IMR-90 (cell line): ENCODE measurements around the gene GSE1. TPM values are rescaled to one million over a fixed set of nuclear protein-coding genes. Genes with fewer than 3 reads are reported as not detected.
A peak's percentile ranks its signal among the peaks of the same experiment; 100 is the strongest.

ENCODE experiments used
- ATAC-seq: fragments of 200-7000 bp; cut with Tn5 transposase; 2 replicates; pipeline ENCODE4 v1.9.1; 2020; ENCODE audit warnings: low read depth, mild to moderate bottlenecking, moderate library complexity
- BruUV-seq: library from RNA; stranded (reverse); fragments of 400-500 nt; replicated peaks from 2 replicates; lab custom pipeline; 2021; lab: Mats Ljungman, UMichigan
- CTCF ChIA-PET: fragments of 300-600 bp; formaldehyde crosslinking; extraction: SDS; loops from one replicate; lab custom pipeline; 2021; ENCODE audit warnings: antibody characterized with exemption; lab: Yijun Ruan, JAX
- POLR2A ChIA-PET: fragments of 300-600 bp; sonication (Branson Sonifier 250); formaldehyde crosslinking; loops from one replicate; lab custom pipeline; 2022; ENCODE audit warnings: antibody characterized with exemption; ENCODE audit not compliant: unreplicated experiment; lab: Charles Lee
- DNase-seq: peaks from one replicate; pipeline ENCODE4 v3.0.0; 2013
- H2AFZ ChIP-seq: replicated peaks from 2 replicates; pipeline ENCODE3; 2013; ENCODE audit warnings: low read length, mild to moderate bottlenecking; ENCODE audit not compliant: poor library complexity
- H2AK5ac ChIP-seq: 2 replicates; pipeline ENCODE4 v1.6.1; 2013; ENCODE audit warnings: low read depth, low read length, inconsistent platforms
- H2AK9ac ChIP-seq: replicated peaks from 2 replicates; pipeline ENCODE3; 2013; ENCODE audit warnings: mild to moderate bottlenecking, low read depth, low read length, moderate library complexity; ENCODE audit not compliant: poor library complexity
- H2BK120ac ChIP-seq: 2 replicates; pipeline ENCODE4 v1.6.1; 2013; ENCODE audit warnings: low read depth, low read length, inconsistent platforms
- H2BK15ac ChIP-seq: 3 replicates; pipeline ENCODE4 v1.6.1; 2013; ENCODE audit warnings: low read depth, low read length, inconsistent platforms
- H2BK20ac ChIP-seq: 2 replicates; pipeline ENCODE4 v1.6.1; 2013; ENCODE audit warnings: low read depth, mild to moderate bottlenecking, inconsistent platforms, low read length, moderate library complexity
- H2BK5ac ChIP-seq: 2 replicates; pipeline ENCODE4 v1.6.1; 2013; ENCODE audit warnings: mild to moderate bottlenecking, low read depth, low read length, inconsistent platforms; ENCODE audit not compliant: poor library complexity, severe bottlenecking
- H3K14ac ChIP-seq: replicated peaks from 2 replicates; pipeline ENCODE4 v1.6.1; 2013; ENCODE audit warnings: low read depth, low read length, inconsistent platforms
- H3K18ac ChIP-seq: 2 replicates; pipeline ENCODE4 v1.6.1; 2013; ENCODE audit warnings: low read depth, low read length, control low read depth
- H3K23ac ChIP-seq: 2 replicates; pipeline ENCODE4 v1.6.1; 2013; ENCODE audit warnings: low read depth, low read length, inconsistent platforms
- H3K27ac ChIP-seq: 2 replicates; pipeline ENCODE4 v1.5.1; 2013; ENCODE audit warnings: mild to moderate bottlenecking, control low read depth, low read length; ENCODE audit not compliant: insufficient read depth
- H3K27me3 ChIP-seq: 2 replicates; pipeline ENCODE4 v1.6.1; 2013; ENCODE audit warnings: low read length; ENCODE audit not compliant: control insufficient read depth, insufficient read depth
- H3K36me3 ChIP-seq: 2 replicates; pipeline ENCODE4 v1.6.1; 2013; ENCODE audit warnings: low read length, mixed read lengths; ENCODE audit not compliant: control insufficient read depth, insufficient read depth
- H3K4ac ChIP-seq: 2 replicates; pipeline ENCODE4 v1.6.1; 2013; ENCODE audit warnings: low read depth, low read length, inconsistent platforms
- H3K4me1 ChIP-seq: 2 replicates; pipeline ENCODE4 v1.6.1; 2013; ENCODE audit warnings: low read length, mixed read lengths; ENCODE audit not compliant: control insufficient read depth, insufficient read depth
- H3K4me2 ChIP-seq: 2 replicates; pipeline ENCODE4 v1.6.1; 2013; ENCODE audit warnings: low read depth, mild to moderate bottlenecking, control low read depth, low read length, moderate library complexity
- H3K4me3 ChIP-seq: 2 replicates; pipeline ENCODE4 v1.5.1; 2013; ENCODE audit warnings: low read depth, mild to moderate bottlenecking, control low read depth, low read length, moderate library complexity; ENCODE audit not compliant: insufficient read depth
- H3K56ac ChIP-seq: 2 replicates; pipeline ENCODE4 v1.6.1; 2013; ENCODE audit warnings: low read length, inconsistent platforms; ENCODE audit not compliant: insufficient read depth; ENCODE audit errors: extremely low read depth
- H3K79me1 ChIP-seq, 2 experiments: 2 replicates each; pipeline ENCODE4 v1.6.1; 2013; ENCODE audit warnings: low read length in 2 of 2, inconsistent platforms in 1 of 2, low read depth in 1 of 2
- H3K9ac ChIP-seq: 2 replicates; pipeline ENCODE4 v1.6.1; 2013; ENCODE audit warnings: low read depth, low read length, control low read depth
- H3K9me1 ChIP-seq: 2 replicates; pipeline ENCODE4 v1.6.1; 2013; ENCODE audit warnings: low read length, inconsistent platforms; ENCODE audit not compliant: insufficient read depth
- H3K9me3 ChIP-seq: 2 replicates; pipeline ENCODE4 v1.6.1; 2013; ENCODE audit warnings: low read length; ENCODE audit not compliant: control insufficient read depth, insufficient read depth
- H4K20me1 ChIP-seq: 2 replicates; pipeline ENCODE4 v1.6.1; 2013; ENCODE audit warnings: low read length, inconsistent platforms; ENCODE audit not compliant: insufficient read depth
- H4K5ac ChIP-seq: 2 replicates; pipeline ENCODE4 v1.6.1; 2013; ENCODE audit warnings: mild to moderate bottlenecking, low read depth, low read length, control low read depth
- H4K8ac ChIP-seq, 2 experiments: 2 replicates each; pipeline ENCODE4 v1.6.1; 2013; ENCODE audit warnings: low read depth in 2 of 2, low read length in 2 of 2, control low read depth in 1 of 2, inconsistent platforms in 1 of 2
- H4K91ac ChIP-seq: 2 replicates; pipeline ENCODE4 v1.6.1; 2013; ENCODE audit warnings: low read depth, low read length, inconsistent platforms; ENCODE audit not compliant: insufficient read depth
- ELK1 ChIP-seq: fragments of 150-350 bp; IDR thresholded peaks from 2 replicates; pipeline ENCODE4 v1.6.1; 2016; ENCODE audit warnings: low read depth, mild to moderate bottlenecking, low read length, moderate library complexity, borderline replicate concordance
- MAFK ChIP-seq: IDR thresholded peaks from 2 replicates; pipeline ENCODE4 v1.6.1; 2012; ENCODE audit warnings: low read depth, low read length, improper control_type of control experiment
- MXI1 ChIP-seq: IDR thresholded peaks from 2 replicates; pipeline ENCODE4 v1.6.1; 2012; ENCODE audit warnings: low read depth, mild to moderate bottlenecking, low read length, moderate library complexity, borderline replicate concordance
- NFE2L2 ChIP-seq: fragments of 150-350 bp; IDR thresholded peaks from 2 replicates; pipeline ENCODE4 v1.6.1; 2016; ENCODE audit warnings: low read depth, mild to moderate bottlenecking, low read length
- RAD21 ChIP-seq: IDR thresholded peaks from 2 replicates; pipeline ENCODE4 v1.6.1; 2012; ENCODE audit warnings: low read length, improper control_type of control experiment
- RCOR1 ChIP-seq: IDR thresholded peaks from 2 replicates; pipeline ENCODE4 v1.6.1; 2012; ENCODE audit warnings: mild to moderate bottlenecking, low read length, improper control_type of control experiment; ENCODE audit not compliant: insufficient replicate concordance
- WGBS, 2 experiments: methylation state at CpG; one replicate each; pipeline versions ENCODE4 v1.1.5 to v1.1.7; 2013; ENCODE audit warnings: missing lambda C conversion rate in 2 of 2; ENCODE audit not compliant: insufficient read length in 1 of 2; ENCODE audit errors: extremely low coverage in 2 of 2; 5-methylcytosine and 5-hydroxymethylcytosine counted together
- dilution Hi-C: fragments of 300-500 bp; cut with HindIII; formaldehyde crosslinking; loops from one replicate; pipeline ENCODE4 v1.14.3; 2018; ENCODE audit warnings: low sequenced_read_pairs; ENCODE audit not compliant: unreplicated experiment
- in situ Hi-C: fragments of 300-500 bp; cut with MboI; formaldehyde crosslinking; loops from 3 replicates; pipeline ENCODE4 v1.14.3; 2019; ENCODE audit warnings: low sequenced_read_pairs, inconsistent platforms, mixed read lengths
- intact Hi-C: fragments of 100-400 bp; cut with micrococcal nuclease; formaldehyde crosslinking; loops from 2 replicates; pipeline ENCODE4 v1.10.0; 2022
- polyA plus RNA-seq, 3 experiments: library from polyadenylated mRNA; depleted of rRNA; stranded (reverse); fragments of >200 nt; gene quantifications; 2 replicates each; pipeline ENCODE4 v1.2.3, GENCODE V29; 2012; ENCODE audit warnings: low replicate concordance in 1 of 3
- total RNA-seq: library from RNA; depleted of rRNA; stranded (reverse); fragments of >200 nt; gene quantifications from 2 replicates; pipeline ENCODE4 v1.2.3, GENCODE V29; 2012

GSE1 gene
- total and polyA plus RNA-seq, 2 of the 4 experiments (the other 2 are of a cell fraction): 14.9 to 25.5 TPM

- 0 out of 4 replicates have a peak overlapping the region, but pooled peaks of 1 of the 2 experiments have one; percentile 52 for H4K8ac ChIP-seq
Measured at GRCh38 chr16:85586380-85587104, 26.6 kb upstream of the GSE1 start.

More at GRCh38 chr16:85586380-85587104, 26.6 kb upstream of the GSE1 start:
- Histone ChIP-seq H3K4ac (peak overlapping the region; percentile 55; the same call in 1 of the 2 replicates), H3K56ac (no peak overlapping the region), H2BK20ac (no peak overlapping the region), H3K27me3 (no peaks in the 10 kb centered on the region), H2BK15ac (no peak overlapping the region), H3K14ac (0 out of 2 replicates have a peak overlapping the region, but pooled peaks have one; percentile 31), H3K18ac (no peak overlapping the region), H3K4me3 (no peak overlapping the region), H3K4me1 (peaks cover 37% of the 10 kb centered on the region), H2BK5ac (no peak overlapping the region), H3K79me1 (peaks cover 27 to 83% of the 10 kb centered on the region in 2 experiments), H4K5ac (no peak overlapping the region), H2BK120ac (no peak overlapping the region), H4K20me1 (peaks cover 56% of the 10 kb centered on the region), H3K9me1 (peaks cover 17% of the 10 kb centered on the region), H2AK5ac (no peak overlapping the region), H2AK9ac (no peak overlapping the region), H3K36me3 (no peaks in the 10 kb centered on the region), H3K27ac (no peak overlapping the region), H3K23ac (peak overlapping the region; percentile 31; the same call in 1 of the 2 replicates), H3K9me3 (no peaks in the 10 kb centered on the region), H3K9ac (no peak overlapping the region), H3K4me2 (no peak overlapping the region), H4K91ac (no peak overlapping the region), H2AFZ (peak overlapping the region; percentile 35)
- intact Hi-C loops (no loop called here), dilution Hi-C loops (no loop called here), in situ Hi-C loops (no loop called here)
- no TSS peak for BruUV-seq
- CTCF ChIA-PET: no interaction called here
- TF ChIP-seq NFE2L2: no peak
- no peak for TF ChIP-seq RAD21
- no peak for TF ChIP-seq MAFK
- no peak for TF ChIP-seq RCOR1
- peak; percentile 63; the same call in 1 of the 2 replicates for TF ChIP-seq MXI1
- TF ChIP-seq ELK1: no peak
- DNase-seq (peak; percentile 70), ATAC-seq (peak; percentile 50)
- WGBS, 2 experiments: 30% methylated on average over 5 of the region's 31 CpGs; no CpG with 5 or more reads in 1 of the 2 experiments
- POLR2A ChIA-PET: no interaction called here
